K562 (cell line): ENCODE results near the gene PHKA2. TPM values are rescaled to one million over a fixed set of nuclear protein-coding genes. Genes with fewer than 3 reads are reported as not detected.

Experiments
- polyA plus RNA-seq, 8 experiments: library from polyadenylated mRNA; depleted of rRNA in 4 of 8; stranded (reverse) in 5 of 8; unstranded in 3 of 8; fragments of >200 nt; fragmentation: Nextera tagmentation in 2 of 8; fragmentation: Illumina TruSeq in 1 of 8; extraction: Ambion mirVana in 2 of 8; extraction: Trizol in 1 of 8; gene quantifications; 2 replicates each; pipeline versions ENCODE4 v1.2.1 to v1.2.3, GENCODE V29; 2011 to 2014; ENCODE audit warnings: inconsistent platforms in 1 of 8, missing spikeins in 1 of 8
- total RNA-seq, 7 experiments: library from RNA; depleted of rRNA in 6 of 7; stranded (reverse); fragments of >200 nt in 6 of 7; fragmentation: Illumina TruSeq in 2 of 7; extraction: Trizol in 2 of 7; gene quantifications; 2 replicates each; pipeline versions ENCODE4 v1.2.1 to v1.2.3, GENCODE V29; 2011 to 2021; ENCODE audit warnings: low replicate concordance in 1 of 7
- TF ChIP-seq, protein P1 (sequence below): fragments of 450-650 bp; IDR thresholded peaks from 2 replicates; pipeline ENCODE4 v1.6.1; 2016; ENCODE audit warnings: mild to moderate bottlenecking, moderate library complexity

Gene PHKA2
- total and polyA plus RNA-seq, 9 of the 15 experiments (the other 6 are each of a cell fraction or from before 2014, with no cell fraction given), result 2.8 to 33.1 (median 20.3) TPM

- TF ChIP-seq, protein P1, sequence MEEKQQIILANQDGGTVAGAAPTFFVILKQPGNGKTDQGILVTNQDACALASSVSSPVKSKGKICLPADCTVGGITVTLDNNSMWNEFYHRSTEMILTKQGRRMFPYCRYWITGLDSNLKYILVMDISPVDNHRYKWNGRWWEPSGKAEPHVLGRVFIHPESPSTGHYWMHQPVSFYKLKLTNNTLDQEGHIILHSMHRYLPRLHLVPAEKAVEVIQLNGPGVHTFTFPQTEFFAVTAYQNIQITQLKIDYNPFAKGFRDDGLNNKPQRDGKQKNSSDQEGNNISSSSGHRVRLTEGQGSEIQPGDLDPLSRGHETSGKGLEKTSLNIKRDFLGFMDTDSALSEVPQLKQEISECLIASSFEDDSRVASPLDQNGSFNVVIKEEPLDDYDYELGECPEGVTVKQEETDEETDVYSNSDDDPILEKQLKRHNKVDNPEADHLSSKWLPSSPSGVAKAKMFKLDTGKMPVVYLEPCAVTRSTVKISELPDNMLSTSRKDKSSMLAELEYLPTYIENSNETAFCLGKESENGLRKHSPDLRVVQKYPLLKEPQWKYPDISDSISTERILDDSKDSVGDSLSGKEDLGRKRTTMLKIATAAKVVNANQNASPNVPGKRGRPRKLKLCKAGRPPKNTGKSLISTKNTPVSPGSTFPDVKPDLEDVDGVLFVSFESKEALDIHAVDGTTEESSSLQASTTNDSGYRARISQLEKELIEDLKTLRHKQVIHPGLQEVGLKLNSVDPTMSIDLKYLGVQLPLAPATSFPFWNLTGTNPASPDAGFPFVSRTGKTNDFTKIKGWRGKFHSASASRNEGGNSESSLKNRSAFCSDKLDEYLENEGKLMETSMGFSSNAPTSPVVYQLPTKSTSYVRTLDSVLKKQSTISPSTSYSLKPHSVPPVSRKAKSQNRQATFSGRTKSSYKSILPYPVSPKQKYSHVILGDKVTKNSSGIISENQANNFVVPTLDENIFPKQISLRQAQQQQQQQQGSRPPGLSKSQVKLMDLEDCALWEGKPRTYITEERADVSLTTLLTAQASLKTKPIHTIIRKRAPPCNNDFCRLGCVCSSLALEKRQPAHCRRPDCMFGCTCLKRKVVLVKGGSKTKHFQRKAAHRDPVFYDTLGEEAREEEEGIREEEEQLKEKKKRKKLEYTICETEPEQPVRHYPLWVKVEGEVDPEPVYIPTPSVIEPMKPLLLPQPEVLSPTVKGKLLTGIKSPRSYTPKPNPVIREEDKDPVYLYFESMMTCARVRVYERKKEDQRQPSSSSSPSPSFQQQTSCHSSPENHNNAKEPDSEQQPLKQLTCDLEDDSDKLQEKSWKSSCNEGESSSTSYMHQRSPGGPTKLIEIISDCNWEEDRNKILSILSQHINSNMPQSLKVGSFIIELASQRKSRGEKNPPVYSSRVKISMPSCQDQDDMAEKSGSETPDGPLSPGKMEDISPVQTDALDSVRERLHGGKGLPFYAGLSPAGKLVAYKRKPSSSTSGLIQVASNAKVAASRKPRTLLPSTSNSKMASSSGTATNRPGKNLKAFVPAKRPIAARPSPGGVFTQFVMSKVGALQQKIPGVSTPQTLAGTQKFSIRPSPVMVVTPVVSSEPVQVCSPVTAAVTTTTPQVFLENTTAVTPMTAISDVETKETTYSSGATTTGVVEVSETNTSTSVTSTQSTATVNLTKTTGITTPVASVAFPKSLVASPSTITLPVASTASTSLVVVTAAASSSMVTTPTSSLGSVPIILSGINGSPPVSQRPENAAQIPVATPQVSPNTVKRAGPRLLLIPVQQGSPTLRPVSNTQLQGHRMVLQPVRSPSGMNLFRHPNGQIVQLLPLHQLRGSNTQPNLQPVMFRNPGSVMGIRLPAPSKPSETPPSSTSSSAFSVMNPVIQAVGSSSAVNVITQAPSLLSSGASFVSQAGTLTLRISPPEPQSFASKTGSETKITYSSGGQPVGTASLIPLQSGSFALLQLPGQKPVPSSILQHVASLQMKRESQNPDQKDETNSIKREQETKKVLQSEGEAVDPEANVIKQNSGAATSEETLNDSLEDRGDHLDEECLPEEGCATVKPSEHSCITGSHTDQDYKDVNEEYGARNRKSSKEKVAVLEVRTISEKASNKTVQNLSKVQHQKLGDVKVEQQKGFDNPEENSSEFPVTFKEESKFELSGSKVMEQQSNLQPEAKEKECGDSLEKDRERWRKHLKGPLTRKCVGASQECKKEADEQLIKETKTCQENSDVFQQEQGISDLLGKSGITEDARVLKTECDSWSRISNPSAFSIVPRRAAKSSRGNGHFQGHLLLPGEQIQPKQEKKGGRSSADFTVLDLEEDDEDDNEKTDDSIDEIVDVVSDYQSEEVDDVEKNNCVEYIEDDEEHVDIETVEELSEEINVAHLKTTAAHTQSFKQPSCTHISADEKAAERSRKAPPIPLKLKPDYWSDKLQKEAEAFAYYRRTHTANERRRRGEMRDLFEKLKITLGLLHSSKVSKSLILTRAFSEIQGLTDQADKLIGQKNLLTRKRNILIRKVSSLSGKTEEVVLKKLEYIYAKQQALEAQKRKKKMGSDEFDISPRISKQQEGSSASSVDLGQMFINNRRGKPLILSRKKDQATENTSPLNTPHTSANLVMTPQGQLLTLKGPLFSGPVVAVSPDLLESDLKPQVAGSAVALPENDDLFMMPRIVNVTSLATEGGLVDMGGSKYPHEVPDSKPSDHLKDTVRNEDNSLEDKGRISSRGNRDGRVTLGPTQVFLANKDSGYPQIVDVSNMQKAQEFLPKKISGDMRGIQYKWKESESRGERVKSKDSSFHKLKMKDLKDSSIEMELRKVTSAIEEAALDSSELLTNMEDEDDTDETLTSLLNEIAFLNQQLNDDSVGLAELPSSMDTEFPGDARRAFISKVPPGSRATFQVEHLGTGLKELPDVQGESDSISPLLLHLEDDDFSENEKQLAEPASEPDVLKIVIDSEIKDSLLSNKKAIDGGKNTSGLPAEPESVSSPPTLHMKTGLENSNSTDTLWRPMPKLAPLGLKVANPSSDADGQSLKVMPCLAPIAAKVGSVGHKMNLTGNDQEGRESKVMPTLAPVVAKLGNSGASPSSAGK, result no peak
Measured at GRCh38 chrX:18883234-18883960, 100.5 kb downstream of the PHKA2 start (continued).
